ENCODE measurements around the gene VAX1.

DNA sequence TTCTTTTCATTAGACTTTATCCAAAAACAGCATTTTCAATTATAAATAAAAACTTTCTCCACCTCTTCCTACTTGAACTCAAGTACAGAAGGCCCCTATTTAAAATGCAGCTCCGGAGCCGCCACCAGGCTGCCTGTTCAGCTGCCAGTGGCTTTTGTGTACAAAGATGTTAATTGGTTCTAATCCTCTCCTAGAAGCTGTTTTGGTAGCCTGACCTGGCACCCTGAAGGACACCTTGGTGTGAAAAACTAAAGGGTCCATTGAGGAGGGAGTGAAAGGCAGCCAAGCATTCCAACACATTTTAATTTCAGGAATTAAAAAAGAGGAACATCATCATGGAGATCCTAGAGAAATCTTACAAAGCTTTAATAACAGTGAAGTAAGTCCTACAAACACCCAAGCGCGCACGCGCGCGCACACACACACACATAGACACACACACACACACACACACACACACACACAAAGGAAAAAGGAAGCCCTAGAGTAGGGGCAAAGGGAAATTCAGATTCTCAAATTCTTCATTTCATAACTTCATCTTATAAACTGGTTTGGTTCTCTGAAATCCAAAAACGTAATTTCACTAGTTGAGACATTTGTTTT lies 41.4 kb downstream of the VAX1 start:
- TF ChIP-seq, protein P1, sequence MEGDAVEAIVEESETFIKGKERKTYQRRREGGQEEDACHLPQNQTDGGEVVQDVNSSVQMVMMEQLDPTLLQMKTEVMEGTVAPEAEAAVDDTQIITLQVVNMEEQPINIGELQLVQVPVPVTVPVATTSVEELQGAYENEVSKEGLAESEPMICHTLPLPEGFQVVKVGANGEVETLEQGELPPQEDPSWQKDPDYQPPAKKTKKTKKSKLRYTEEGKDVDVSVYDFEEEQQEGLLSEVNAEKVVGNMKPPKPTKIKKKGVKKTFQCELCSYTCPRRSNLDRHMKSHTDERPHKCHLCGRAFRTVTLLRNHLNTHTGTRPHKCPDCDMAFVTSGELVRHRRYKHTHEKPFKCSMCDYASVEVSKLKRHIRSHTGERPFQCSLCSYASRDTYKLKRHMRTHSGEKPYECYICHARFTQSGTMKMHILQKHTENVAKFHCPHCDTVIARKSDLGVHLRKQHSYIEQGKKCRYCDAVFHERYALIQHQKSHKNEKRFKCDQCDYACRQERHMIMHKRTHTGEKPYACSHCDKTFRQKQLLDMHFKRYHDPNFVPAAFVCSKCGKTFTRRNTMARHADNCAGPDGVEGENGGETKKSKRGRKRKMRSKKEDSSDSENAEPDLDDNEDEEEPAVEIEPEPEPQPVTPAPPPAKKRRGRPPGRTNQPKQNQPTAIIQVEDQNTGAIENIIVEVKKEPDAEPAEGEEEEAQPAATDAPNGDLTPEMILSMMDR (conservative IDR thresholded peaks at IDR 0.05; ENCODE audit: low read depth, low read length) = 0 out of 2 replicates have a peak, but pooled peaks have one; percentile 12
- no peak for TF ChIP-seq EZH2 (IDR thresholded peaks at IDR 0.05; ENCODE audit: borderline replicate concordance, low read depth, low read length, poor library complexity, severe bottlenecking)

All from A673 (cell line).